Mammary epithelial cell (primary cell): Measurements from ENCODE around the gene ZCCHC18.

Experiments used
- CTCF ChIP-seq, 2 donors: IDR thresholded peaks in 1 of 2; conservative IDR thresholded peaks in 1 of 2; 2 replicates each; pipeline ENCODE4 v1.5.1; 2011 to 2012; ENCODE audit warnings: inconsistent platforms in 2 of 2, low read length in 2 of 2, mild to moderate bottlenecking in 2 of 2, control low read depth in 1 of 2, low read depth in 1 of 2; ENCODE audit not compliant: insufficient read depth in 1 of 2; ENCODE audit errors: extremely low read depth in 1 of 2
- EZH2 ChIP-seq: IDR thresholded peaks from 2 replicates; pipeline ENCODE4 v1.6.1; 2012; ENCODE audit warnings: low read length, inconsistent platforms, borderline replicate concordance

GRCh38 chrX:104104676-104105075 is 7.6 kb upstream of the ZCCHC18 start:
- no peak for TF ChIP-seq CTCF (conservative IDR thresholded peaks at IDR 0.05 in 1 of 2, IDR thresholded peaks at IDR 0.05 in 1 of 2; ENCODE audit: extremely low read depth in 1 of 2, insufficient read depth in 1 of 2, low read depth in 1 of 2, low read length in 2 of 2)
- TF ChIP-seq EZH2 = no peak
